Putamen (tissue), 1 donor: ENCODE data around the gene FGF9.

ENCODE experiments used
- DNase-seq: peaks from one replicate; pipeline ENCODE4 v3.0.0-alpha.2; 2016; ENCODE audit warnings: low spot score

FGF9 gene

GRCh38 chr13:21670883-21671619 lies at the start of gene FGF9:
Gene FGF9, plus strand, starts transcription at chr13:21671073. Its CDS starts 840 bp downstream, at chr13:21671913.
- peak; percentile 80 for DNase-seq

- DNase-seq = no peak
Observed at GRCh38 chr13:21625366-21625765, 45.5 kb upstream of the FGF9 start.

- no peak for DNase-seq
Observed at GRCh38 chr13:21632196-21632595, 38.7 kb upstream of the FGF9 start.

GRCh38 chr13:21636656-21637055 lies 34.2 kb upstream of the FGF9 start:
- no peak for DNase-seq

- DNase-seq = no peak
Observed at GRCh38 chr13:21637296-21637695, 33.6 kb upstream of the FGF9 start.

- no peak for DNase-seq
Observed at GRCh38 chr13:21638319-21639282, 32.3 kb upstream of the FGF9 start.

- no peak for DNase-seq
Observed at GRCh38 chr13:21639561-21639960, 31.3 kb upstream of the FGF9 start.

- no peak for DNase-seq
Observed at GRCh38 chr13:21641629-21642028, 29.2 kb upstream of the FGF9 start.

- DNase-seq = no peak
Observed at GRCh38 chr13:21657538-21657937, 13.3 kb upstream of the FGF9 start.

- no peak for DNase-seq
Observed at GRCh38 chr13:21659087-21659486, 11.8 kb upstream of the FGF9 start.

- no peak for DNase-seq
Observed at GRCh38 chr13:21661097-21661909, 9.6 kb upstream of the FGF9 start.

- no peak for DNase-seq
Observed at GRCh38 chr13:21663197-21663596, 7.7 kb upstream of the FGF9 start.

- no peak for DNase-seq
Observed at GRCh38 chr13:21668732-21669275, 2.1 kb upstream of the FGF9 start.

- DNase-seq = no peak
Observed at GRCh38 chr13:21670006-21670882, 629 bp upstream of the FGF9 start.

- DNase-seq = no peak
Observed at GRCh38 chr13:21671620-21672286, 880 bp downstream of the FGF9 start.

- DNase-seq = no peak
Observed at GRCh38 chr13:21672287-21672680, 1.4 kb downstream of the FGF9 start.

GRCh38 chr13:21672796-21673538 lies 2.1 kb downstream of the FGF9 start:
- DNase-seq = no peak

- no peak for DNase-seq
Observed at GRCh38 chr13:21673539-21673788, 2.6 kb downstream of the FGF9 start.

- no peak for DNase-seq
Observed at GRCh38 chr13:21673789-21674489, 3.1 kb downstream of the FGF9 start.
